Gastrocnemius medialis (tissue), 4 donors: ENCODE results near the gene TMEM132E.

Source experiments
- CTCF ChIP-seq, 5 experiments: fragments of 450-650 bp in 3 of 5; fragments of 200-600 bp in 2 of 5; sonication (generic) in 2 of 5; IDR thresholded peaks in 4 of 5; conservative IDR thresholded peaks in 1 of 5; 1 replicate in 4 of 5; 2 replicates in 1 of 5; pipeline ENCODE4 v1.5.1; 2016 to 2019; ENCODE audit warnings: antibody characterized with exemption in 5 of 5, mild to moderate bottlenecking in 3 of 5, moderate library complexity in 3 of 5
- POLR2A ChIP-seq, 2 donors: fragments of 450-650 bp; IDR thresholded peaks; one replicate each; pipeline ENCODE4 v1.6.1; 2017; ENCODE audit warnings: antibody characterized with exemption in 2 of 2, mild to moderate bottlenecking in 2 of 2, moderate library complexity in 2 of 2

- TF ChIP-seq POLR2A (IDR thresholded peaks at IDR 0.05) (no peak), CTCF (IDR thresholded peaks at IDR 0.05 in 4 of 5, conservative IDR thresholded peaks at IDR 0.05 in 1 of 5) (no peak)
Observed at GRCh38 chr17:34601416-34601815, 22.0 kb downstream of the TMEM132E start.
